CD4-positive, alpha-beta T cell treated with Interleukin-10 for 1 hour (primary cell): ENCODE measurements around the gene SLC4A11.

Experiments used
- DNase-seq: peaks from one replicate; pipeline ENCODE4 v3.0.0-alpha.2; 2020

Gene SLC4A11

GRCh38 chr20:3245711-3246110, 6.7 kb upstream of the SLC4A11 start:
- no peak for DNase-seq

- no peak for DNase-seq
Measured at GRCh38 chr20:3245156-3245555, 6.2 kb upstream of the SLC4A11 start.

- DNase-seq, result no peak
Measured at GRCh38 chr20:3244613-3245012, 5.6 kb upstream of the SLC4A11 start.

GRCh38 chr20:3243718-3244358, 4.8 kb upstream of the SLC4A11 start:
- no peak for DNase-seq

GRCh38 chr20:3242172-3242692, 3.2 kb upstream of the SLC4A11 start:
- no peak for DNase-seq

GRCh38 chr20:3240776-3241363, 1.9 kb upstream of the SLC4A11 start:
- no peak for DNase-seq

- DNase-seq, result no peak
Measured at GRCh38 chr20:3239867-3240775, 1.1 kb upstream of the SLC4A11 start.

GRCh38 chr20:3238616-3239025, 369 bp downstream of the SLC4A11 start:
- DNase-seq, result peak; percentile 41

GRCh38 chr20:3237958-3238615, 903 bp downstream of the SLC4A11 start:
- DNase-seq, result no peak

- no peak for DNase-seq
Measured at GRCh38 chr20:3237011-3237957, 1.7 kb downstream of the SLC4A11 start.

GRCh38 chr20:3235666-3236324, 3.2 kb downstream of the SLC4A11 start:
- DNase-seq, result no peak

GRCh38 chr20:3233991-3234498, 4.9 kb downstream of the SLC4A11 start:
- DNase-seq, result no peak

- no peak for DNase-seq
Measured at GRCh38 chr20:3233131-3233990, 5.6 kb downstream of the SLC4A11 start.

GRCh38 chr20:3231889-3232588, 7.0 kb downstream of the SLC4A11 start:
- no peak for DNase-seq

GRCh38 chr20:3231116-3231515, 7.9 kb downstream of the SLC4A11 start:
- DNase-seq, result no peak

- no peak for DNase-seq
Measured at GRCh38 chr20:3229798-3230197, 9.2 kb downstream of the SLC4A11 start.

GRCh38 chr20:3229158-3229557, 9.8 kb downstream of the SLC4A11 start:
- DNase-seq, result no peak

- no peak for DNase-seq
Measured at GRCh38 chr20:3228750-3229032, 10.3 kb downstream of the SLC4A11 start.

GRCh38 chr20:3227936-3228749, 10.8 kb downstream of the SLC4A11 start:
- DNase-seq, result no peak
